Fibroblast of lung (primary cell): ENCODE data around the gene FETUB. TPM values are rescaled to one million over a fixed set of nuclear protein-coding genes. Genes with fewer than 3 reads are reported as not detected.

Source experiments
- DNase-seq, 2 donors: peaks; one replicate each; pipeline versions ENCODE4 v3.0.0 to v3.0.0-alpha.2; 2010; ENCODE audit warnings: low read depth in 2 of 2
- H2AFZ ChIP-seq: 2 replicates; pipeline ENCODE4 v1.5.1; 2012; ENCODE audit warnings: low read length, control low read depth, inconsistent platforms
- H3K27ac ChIP-seq: 2 replicates; pipeline ENCODE4 v1.5.1; 2011; ENCODE audit warnings: low read length, control low read depth; ENCODE audit not compliant: insufficient read depth
- H3K27me3 ChIP-seq: 2 replicates; pipeline ENCODE4 v1.5.1; 2011; ENCODE audit warnings: mild to moderate bottlenecking, low read length; ENCODE audit not compliant: control insufficient read depth, insufficient read depth
- H3K36me3 ChIP-seq: 2 replicates; pipeline ENCODE4 v1.5.1; 2011; ENCODE audit warnings: low read length; ENCODE audit not compliant: control insufficient read depth, insufficient read depth
- H3K4me1 ChIP-seq: 2 replicates; pipeline ENCODE4 v1.5.1; 2011; ENCODE audit warnings: low read length; ENCODE audit not compliant: control insufficient read depth, insufficient read depth; ENCODE audit errors: extremely low read depth
- H3K4me2 ChIP-seq: 2 replicates; pipeline ENCODE4 v1.5.1; 2011; ENCODE audit warnings: low read length, control low read depth; ENCODE audit not compliant: insufficient read depth; ENCODE audit errors: extremely low read depth
- H3K4me3 ChIP-seq, 4 experiments: fragments of 200-600 bp in 1 of 4; sonication (generic) in 1 of 4; replicated peaks in 1 of 4; 2 replicates each; pipeline ENCODE4 v1.5.1; 2011 to 2016; ENCODE audit warnings: low read length in 4 of 4, low read depth in 3 of 4, mild to moderate bottlenecking in 3 of 4, control low read depth in 2 of 4, inconsistent platforms in 1 of 4, mixed read lengths in 1 of 4; ENCODE audit not compliant: insufficient read depth in 1 of 4; ENCODE audit errors: control extremely low read depth in 1 of 4
- H3K79me2 ChIP-seq: 2 replicates; pipeline ENCODE4 v1.5.1; 2012; ENCODE audit warnings: mild to moderate bottlenecking, low read length, inconsistent platforms; ENCODE audit not compliant: control insufficient read depth, insufficient read depth
- H3K9ac ChIP-seq: 2 replicates; pipeline ENCODE4 v1.5.1; 2011; ENCODE audit warnings: mild to moderate bottlenecking, low read length, control low read depth; ENCODE audit not compliant: insufficient read depth
- H3K9me3 ChIP-seq: 2 replicates; pipeline ENCODE4 v1.5.1; 2012; ENCODE audit warnings: low read depth, low read length; ENCODE audit not compliant: control insufficient read depth, insufficient read depth
- H4K20me1 ChIP-seq: 2 replicates; pipeline ENCODE4 v1.5.1; 2011; ENCODE audit warnings: low read length; ENCODE audit not compliant: control insufficient read depth, insufficient read depth; ENCODE audit errors: extremely low read depth
- CTCF ChIP-seq, 2 donors: IDR thresholded peaks in 1 of 2; conservative IDR thresholded peaks in 1 of 2; 1 replicate in 1 of 2; 2 replicates in 1 of 2; pipeline ENCODE4 v1.5.1; 2011 to 2012; ENCODE audit warnings: low read length in 2 of 2, control low read depth in 1 of 2, inconsistent platforms in 1 of 2, low read depth in 1 of 2, mild to moderate bottlenecking in 1 of 2
- EZH2 ChIP-seq: IDR thresholded peaks from 2 replicates; pipeline ENCODE4 v1.5.1; 2012; ENCODE audit warnings: low read length, control low read depth, mild to moderate bottlenecking; ENCODE audit errors: missing control alignments
- polyA plus RNA-seq, 2 donors: library from polyadenylated mRNA; depleted of rRNA in 1 of 2; stranded (reverse) in 1 of 2; unstranded in 1 of 2; fragments of >200 nt; gene quantifications; 2 replicates each; pipeline ENCODE4 v1.2.1, GENCODE V29; 2011 to 2012; ENCODE audit warnings: missing spikeins in 1 of 2
- total RNA-seq: library from RNA; depleted of rRNA; stranded (reverse); fragments of >200 nt; gene quantifications from 2 replicates; pipeline ENCODE4 v1.2.1, GENCODE V29; 2014

The FETUB gene
- total and polyA plus RNA-seq, 2 donors (not counting 1 experiment from before 2014, with no cell fraction given): not detected

GRCh38 chr3:186665625-186666188 lies 25.5 kb downstream of the FETUB start, which contains the start of gene HRG:
Gene HRG, plus strand, starts transcription at chr3:186666014. Its CDS starts 18 bp downstream, at chr3:186666032.
- no peak for DNase-seq
- H3K9me3 ChIP-seq: no peaks in the 10 kb centered on the region
- H3K4me3 ChIP-seq: no peak within 1 kb of the TSS
- H2AFZ ChIP-seq: no peak within 1 kb of the TSS
- H3K4me2 ChIP-seq: no peak within 1 kb of the TSS
- H3K4me1 ChIP-seq: no peaks in the 10 kb centered on the region
- no peaks in the 10 kb centered on the region for H3K36me3 ChIP-seq
- H3K9ac ChIP-seq: no peak within 1 kb of the TSS
- H3K27me3 ChIP-seq: no peaks in the 10 kb centered on the region
- H4K20me1 ChIP-seq: no peaks in the 10 kb centered on the region
- H3K79me2 ChIP-seq: no peaks in the 10 kb centered on the region
- no peak within 1 kb of the TSS for H3K27ac ChIP-seq
- TF ChIP-seq CTCF (conservative IDR thresholded peaks at IDR 0.05 in 1 of 2, IDR thresholded peaks at IDR 0.05 in 1 of 2; ENCODE audit: low read depth in 1 of 2, low read length in 2 of 2) (no peak), EZH2 (no peak)

- Histone ChIP-seq H3K4me1 (no peaks in the 10 kb centered on the region), H4K20me1 (no peaks in the 10 kb centered on the region), H3K9ac (no peak overlapping the region), H3K4me3 (no peak overlapping the region), H3K27me3 (no peaks in the 10 kb centered on the region), H3K9me3 (no peaks in the 10 kb centered on the region), H2AFZ (no peak overlapping the region), H3K36me3 (no peaks in the 10 kb centered on the region), H3K79me2 (no peaks in the 10 kb centered on the region), H3K4me2 (no peak overlapping the region), H3K27ac (no peak overlapping the region)
- TF ChIP-seq EZH2 (no peak), CTCF (conservative IDR thresholded peaks at IDR 0.05 in 1 of 2, IDR thresholded peaks at IDR 0.05 in 1 of 2; ENCODE audit: low read depth in 1 of 2, low read length in 2 of 2) (no peak)
- DNase-seq: no peak
Measured at GRCh38 chr3:186668426-186668825, 28.2 kb downstream of the FETUB start.

GRCh38 chr3:186669378-186670084 lies 29.3 kb downstream of the FETUB start:
- no peak overlapping the region for H2AFZ ChIP-seq
- H3K4me2 ChIP-seq: no peak overlapping the region

More at GRCh38 chr3:186669378-186670084, 29.3 kb downstream of the FETUB start:
- Histone ChIP-seq H3K27me3 (peaks cover 3% of the 10 kb centered on the region), H3K36me3 (no peaks in the 10 kb centered on the region), H3K9ac (no peak overlapping the region), H3K27ac (no peak overlapping the region), H3K4me1 (no peaks in the 10 kb centered on the region), H4K20me1 (no peaks in the 10 kb centered on the region), H3K9me3 (no peaks in the 10 kb centered on the region), H3K4me3 (no peak overlapping the region), H3K79me2 (no peaks in the 10 kb centered on the region)
- no peak for DNase-seq
- no peak for TF ChIP-seq EZH2
- no peak for TF ChIP-seq CTCF (conservative IDR thresholded peaks at IDR 0.05 in 1 of 2, IDR thresholded peaks at IDR 0.05 in 1 of 2; ENCODE audit: low read depth in 1 of 2, low read length in 2 of 2)
